ENCODE data around the gene UPK3BL1. TPM values are rescaled to one million over a fixed set of nuclear protein-coding genes. Genes with fewer than 3 reads are reported as not detected.
A peak's percentile ranks its signal among the peaks of the same experiment; 100 is the strongest.
"Not testable (repeated sequence)": the region's sequence is repeated elsewhere in the genome, so short reads cannot be mapped to it uniquely, and the experiment has no call there.

Gene UPK3BL1
- polyA plus RNA-seq, 2 of the 4 experiments (the other 2 are of a cell fraction), result 7.9 to 17.4 TPM

GRCh38 chr7:102671166-102671955 lies 28.8 kb upstream of the UPK3BL1 start, which contains the start of gene POLR2J2:
Gene POLR2J2, minus strand, starts transcription at chr7:102671663. Its CDS starts 62 bp downstream, at chr7:102671601.
- FAIRE-seq, H3K4me1 ChIP-seq, CTCF ChIA-PET, H3K9me3 ChIP-seq, H3K4me2 ChIP-seq: not testable (repeated sequence)
- Histone ChIP-seq H3K4me3 (peak within 1 kb of the TSS; percentile 63), H3K27ac (peak within 1 kb of the TSS; percentile 76 to 89)
- WGBS (ENCODE audit: missing lambda C conversion rate), result under 1% methylated on average over 27 of the region's 63 CpGs
- peak; percentile 74 for TF ChIP-seq PHF8 (IDR thresholded peaks at IDR 0.05; ENCODE audit: borderline replicate concordance, low read depth)
- TF ChIP-seq MAX (IDR thresholded peaks at IDR 0.05), result peak; percentile 23; the same call in 1 of the 2 replicates
- TF ChIP-seq POLR2A (IDR thresholded peaks at IDR 0.05; ENCODE audit: low read length), result peak; percentile 21; the same call in 1 of the 2 replicates
- peak; percentile 32 for TF ChIP-seq CTCF (IDR thresholded peaks at IDR 0.05)
- peak in 1 of 2 experiments; percentile 50; a peak in 1 of 5 replicates for TF ChIP-seq JUN (IDR thresholded peaks at IDR 0.05)
- POLR2A ChIA-PET, result interaction anchor here (0.6 kb wide), 1 partner anchor 404 kb away, joined by 3 read pairs; the partner anchor contains the start of genes ARMC10 and FBXL13
- peak; percentile 79 to 89 for ATAC-seq
- peak; percentile 83 to 91 for DNase-seq (ENCODE audit: low read depth in 1 of 2, low spot score in 1 of 2)

- peak in 1 of 2 experiments; percentile 32; a peak in 1 of 6 replicates for ATAC-seq
- H3K4me1 ChIP-seq; H3K9me3 ChIP-seq; FAIRE-seq; H3K4me3 ChIP-seq; CTCF ChIA-PET; POLR2A ChIA-PET; H3K4me2 ChIP-seq; H3K27ac ChIP-seq; DNase-seq (ENCODE audit: low read depth in 1 of 2, low spot score in 1 of 2): not testable (repeated sequence)
- no CpG with 5 or more reads among the region's 14 CpGs for WGBS (ENCODE audit: missing lambda C conversion rate)
Measured at GRCh38 chr7:102667523-102667922, 24.9 kb upstream of the UPK3BL1 start.

- H3K9me3 ChIP-seq; ATAC-seq; H3K4me2 ChIP-seq; POLR2A ChIA-PET; H3K4me1 ChIP-seq; H3K27ac ChIP-seq; H3K4me3 ChIP-seq; DNase-seq (ENCODE audit: low read depth in 1 of 2, low spot score in 1 of 2); CTCF ChIA-PET; FAIRE-seq: not testable (repeated sequence)
- WGBS (ENCODE audit: missing lambda C conversion rate), result no CpG with 5 or more reads among the region's 16 CpGs
Measured at GRCh38 chr7:102666850-102667249, 24.3 kb upstream of the UPK3BL1 start.

DNA sequence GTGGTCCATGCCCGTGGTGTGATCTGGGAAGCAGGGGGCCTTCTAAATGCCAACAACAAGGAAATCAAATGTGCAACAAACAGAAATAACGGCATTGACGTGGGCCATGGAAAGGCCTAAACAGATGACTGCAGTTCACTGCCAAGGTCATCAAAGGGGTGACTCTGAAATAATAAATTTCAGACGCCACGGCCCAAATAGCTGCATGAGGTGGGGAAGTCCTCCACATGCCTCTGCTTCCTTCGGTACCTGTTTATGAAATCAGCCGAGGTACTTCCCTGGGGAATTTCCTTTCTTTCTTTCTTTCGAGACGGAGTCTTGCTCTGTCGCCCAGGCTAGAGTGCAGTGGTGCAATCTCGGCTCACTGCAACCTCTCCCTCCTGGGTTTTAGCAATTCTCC lies 22.2 kb upstream of the UPK3BL1 start:
- H3K9me3 ChIP-seq; H3K4me2 ChIP-seq; H3K27ac ChIP-seq; FAIRE-seq; ATAC-seq; POLR2A ChIA-PET; H3K4me3 ChIP-seq; H3K4me1 ChIP-seq; CTCF ChIA-PET; DNase-seq (ENCODE audit: low read depth in 1 of 2, low spot score in 1 of 2): not testable (repeated sequence)
- 90% methylated on average over 4 of the region's 11 CpGs for WGBS (ENCODE audit: missing lambda C conversion rate)

DNA sequence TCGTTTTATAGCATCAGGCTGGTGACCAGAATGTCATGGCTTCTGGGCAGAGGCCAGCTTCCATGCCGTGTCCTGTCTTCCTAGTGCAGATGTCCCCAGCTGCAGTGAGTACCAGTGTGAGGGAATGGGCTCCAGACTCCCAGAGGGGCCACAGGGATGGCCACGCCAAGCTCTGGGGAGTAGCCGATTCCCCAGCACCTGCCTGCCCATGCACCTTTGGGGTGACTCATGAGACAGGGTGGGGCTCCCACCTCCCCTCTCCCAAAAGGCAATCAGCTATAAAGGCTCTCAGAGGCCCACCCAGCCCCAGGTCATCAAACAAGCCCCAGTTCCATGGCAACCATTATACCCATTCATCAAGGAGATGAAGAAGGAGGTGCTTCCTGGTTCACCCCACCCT lies 7.3 kb upstream of the UPK3BL1 start, which contains the start of gene SPDYE2B:
SPDYE2B (plus strand) TSS at position 396 of the 400 bp plus-strand sequence. CDS start 2,030 bp downstream, outside the sequence.
- WGBS (ENCODE audit: missing lambda C conversion rate), result no CpG with 5 or more reads among the region's 4 CpGs
- H3K27ac ChIP-seq; H3K9me3 ChIP-seq; H3K4me3 ChIP-seq; DNase-seq (ENCODE audit: low read depth in 1 of 2, low spot score in 1 of 2); H3K4me1 ChIP-seq; POLR2A ChIA-PET; CTCF ChIA-PET; H3K4me2 ChIP-seq; FAIRE-seq: not testable (repeated sequence)
- peak; percentile 17 to 48; a peak in 3 of 6 replicates for ATAC-seq

GRCh38 chr7:102647813-102648212 lies 5.2 kb upstream of the UPK3BL1 start:
- H3K27ac ChIP-seq; FAIRE-seq; H3K4me1 ChIP-seq; H3K9me3 ChIP-seq; DNase-seq (ENCODE audit: low read depth in 1 of 2, low spot score in 1 of 2); POLR2A ChIA-PET; H3K4me3 ChIP-seq; CTCF ChIA-PET; H3K4me2 ChIP-seq: not testable (repeated sequence)
- WGBS (ENCODE audit: missing lambda C conversion rate), result 96% methylated on average over 7 of the region's 7 CpGs
- peak; percentile 24 to 28; a peak in 3 of 6 replicates for ATAC-seq

DNA sequence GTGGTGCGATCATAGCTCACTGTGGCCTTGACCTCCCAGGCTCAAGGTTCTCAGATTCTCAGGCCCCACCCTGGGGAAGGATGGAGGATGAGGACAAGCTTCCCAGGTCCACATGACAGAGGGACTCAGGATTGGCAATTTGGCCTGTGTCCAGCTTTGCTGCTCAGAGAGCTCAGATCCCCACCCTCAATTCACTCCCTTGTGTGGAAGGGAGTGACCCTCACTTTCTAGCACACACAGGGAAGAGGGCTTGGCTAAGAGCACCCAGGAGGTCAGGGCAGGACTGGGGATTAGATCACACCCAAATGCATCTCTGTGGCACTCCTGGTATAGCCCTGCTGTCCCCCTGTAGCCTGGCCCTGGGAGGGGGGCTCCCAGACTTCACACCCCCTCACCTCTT lies 813 bp upstream of the UPK3BL1 start:
- H3K27ac ChIP-seq; H3K9me3 ChIP-seq; FAIRE-seq; H3K4me3 ChIP-seq; H3K4me1 ChIP-seq; ATAC-seq; POLR2A ChIA-PET; CTCF ChIA-PET; DNase-seq (ENCODE audit: low read depth in 1 of 2, low spot score in 1 of 2); H3K4me2 ChIP-seq: not testable (repeated sequence)
- 92% methylated on average over 1 of the region's 1 CpG for WGBS (ENCODE audit: missing lambda C conversion rate)

GRCh38 chr7:102638848-102639247 lies 3.7 kb downstream of the UPK3BL1 start:
- CTCF ChIA-PET; H3K4me1 ChIP-seq; DNase-seq (ENCODE audit: low read depth in 1 of 2, low spot score in 1 of 2); H3K27ac ChIP-seq; H3K4me2 ChIP-seq; FAIRE-seq; POLR2A ChIA-PET; H3K9me3 ChIP-seq; H3K4me3 ChIP-seq: not testable (repeated sequence)
- WGBS (ENCODE audit: missing lambda C conversion rate), result 97% methylated on average over 5 of the region's 11 CpGs
- ATAC-seq, result peak; percentile 11 to 23; a peak in 3 of 6 replicates

DNA sequence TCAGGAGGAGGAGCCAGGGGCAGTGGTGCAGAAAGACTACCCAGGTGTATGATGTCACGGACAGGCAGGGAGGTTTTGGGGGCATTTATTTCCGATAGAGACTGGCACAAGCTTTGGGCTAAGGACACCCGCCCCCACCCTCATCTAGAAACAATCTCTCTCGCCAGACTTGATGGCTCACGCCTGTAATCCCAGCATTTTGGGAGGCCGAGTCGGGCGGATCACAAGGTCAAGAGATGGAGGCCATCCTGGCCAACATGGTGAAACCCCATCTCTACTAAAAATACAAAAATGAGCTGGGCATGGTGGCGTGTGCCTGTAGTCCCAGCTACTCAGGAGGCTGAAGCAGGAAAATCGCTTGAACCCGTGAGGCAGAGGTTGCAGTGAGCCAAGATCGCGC lies 5.6 kb downstream of the UPK3BL1 start:
- H3K4me3 ChIP-seq; FAIRE-seq; H3K9me3 ChIP-seq; ATAC-seq; DNase-seq (ENCODE audit: low read depth in 1 of 2, low spot score in 1 of 2); H3K27ac ChIP-seq; POLR2A ChIA-PET; CTCF ChIA-PET; H3K4me1 ChIP-seq; H3K4me2 ChIP-seq: not testable (repeated sequence)
- WGBS (ENCODE audit: missing lambda C conversion rate), result 83% methylated on average over 7 of the region's 13 CpGs

DNA sequence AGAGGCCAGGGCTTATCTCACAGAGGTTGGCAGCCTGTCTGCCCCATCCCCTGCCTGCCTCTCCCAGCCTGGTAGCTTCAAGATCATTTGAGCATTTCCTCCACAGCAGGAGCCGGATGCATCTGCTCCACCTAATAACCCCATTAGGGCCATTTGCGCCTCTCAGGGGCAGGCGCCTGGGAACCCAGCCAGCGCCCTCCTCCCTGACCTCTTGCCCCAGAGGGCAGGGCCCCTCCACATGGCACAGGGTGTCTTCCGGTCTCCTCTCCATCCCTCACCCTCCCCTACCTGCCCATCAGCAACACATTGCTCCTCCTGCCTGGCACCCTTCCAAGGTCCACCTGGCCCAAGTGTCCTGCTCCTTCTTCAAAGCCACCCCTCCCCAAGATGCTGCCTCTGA lies 7.2 kb downstream of the UPK3BL1 start:
- H3K9me3 ChIP-seq; H3K4me3 ChIP-seq; H3K4me1 ChIP-seq; H3K27ac ChIP-seq; CTCF ChIA-PET; H3K4me2 ChIP-seq; FAIRE-seq; DNase-seq (ENCODE audit: low read depth in 1 of 2, low spot score in 1 of 2); ATAC-seq; POLR2A ChIA-PET: not testable (repeated sequence)
- whole genome bisulfite sequencing (ENCODE audit: missing lambda C conversion rate), result no CpG with 5 or more reads among the region's 5 CpGs

Measured in A549 (cell line).